Lung (tissue), 12 donors: ENCODE data around the gene DHRS13. TPM values are rescaled to one million over a fixed set of nuclear protein-coding genes. Genes with fewer than 3 reads are reported as not detected.

Experiments
- ATAC-seq: fragments of 200-7000 bp; cut with Tn5 transposase; one replicate; pipeline ENCODE4 v1.9.1; 2020; ENCODE audit warnings: moderate number of reproducible peaks; ENCODE audit not compliant: insufficient read depth, low FRiP score
- DNase-seq, 3 donors: peaks; one replicate each; pipeline ENCODE4 v3.0.0-alpha.2; 2013 to 2017
- H3K27ac ChIP-seq, 2 donors: one replicate each; pipeline ENCODE4 v1.5.1; 2013; ENCODE audit warnings: mild to moderate bottlenecking in 2 of 2, moderate library complexity in 2 of 2, control low read depth in 1 of 2, inconsistent platforms in 1 of 2, low read depth in 1 of 2, low read length in 1 of 2
- H3K27me3 ChIP-seq, 3 donors: one replicate each; pipeline ENCODE4 v1.5.1; 2013; ENCODE audit warnings: low read length in 2 of 3; ENCODE audit not compliant: control insufficient read depth in 3 of 3, insufficient read depth in 3 of 3
- H3K36me3 ChIP-seq, 4 donors: one replicate each; pipeline ENCODE4 v1.5.1; 2013; ENCODE audit warnings: low read length in 4 of 4, mild to moderate bottlenecking in 1 of 4, moderate library complexity in 1 of 4; ENCODE audit not compliant: control insufficient read depth in 4 of 4, insufficient read depth in 4 of 4
- H3K4me1 ChIP-seq, 5 donors: one replicate each; pipeline ENCODE4 v1.5.1; 2013; ENCODE audit warnings: low read length in 5 of 5, mild to moderate bottlenecking in 2 of 5, moderate library complexity in 1 of 5; ENCODE audit not compliant: control insufficient read depth in 5 of 5, insufficient read depth in 5 of 5
- H3K4me3 ChIP-seq: one replicate; pipeline ENCODE4 v1.5.1; 2013; ENCODE audit warnings: mild to moderate bottlenecking, control low read depth, moderate library complexity
- H3K9ac ChIP-seq, 2 donors: one replicate each; pipeline ENCODE4 v1.5.1; 2013; ENCODE audit warnings: low read length in 2 of 2, control low read depth in 1 of 2; ENCODE audit not compliant: insufficient read depth in 1 of 2
- H3K9me3 ChIP-seq, 4 donors: one replicate each; pipeline ENCODE4 v1.5.1; 2013; ENCODE audit warnings: low read length in 3 of 4, mild to moderate bottlenecking in 1 of 4, moderate library complexity in 1 of 4; ENCODE audit not compliant: control insufficient read depth in 4 of 4, insufficient read depth in 3 of 4
- WGBS, 2 donors: extraction: QIAGEN DNeasy Blood & Tissue Kit; methylation state at CpG; one replicate each; pipeline ENCODE4 v1.1.7; 2013; 5-methylcytosine and 5-hydroxymethylcytosine counted together
- polyA plus RNA-seq, 2 donors: library from polyadenylated mRNA; stranded (reverse); fragments of 200-250 nt; gene quantifications; one replicate each; pipeline ENCODE4 v1.2.1, GENCODE V29; 2013
- total RNA-seq, 2 donors: library from RNA; depleted of rRNA in 1 of 2; stranded (reverse); fragments of >200 nt in 1 of 2; gene quantifications; one replicate each; pipeline ENCODE4 v1.2.1, GENCODE V29; 2014 to 2021
- TF ChIP-seq, protein P1 (sequence below): IDR thresholded peaks from 2 replicates; pipeline ENCODE4 v1.5.1; 2012; ENCODE audit warnings: mild to moderate bottlenecking; ENCODE audit errors: control extremely low read depth, extremely low read depth
- donor health status: control.
- donor health status: control.
- donor health status: Bipolar disorder and iron deficiency.
- donor health status: healthy.
- donor health status: DM: yes; HTN: yes; CAD: no.

Gene DHRS13
- total and polyA plus RNA-seq, 4 donors: 10.5 to 29.9 (median 17.4) TPM

DNA sequence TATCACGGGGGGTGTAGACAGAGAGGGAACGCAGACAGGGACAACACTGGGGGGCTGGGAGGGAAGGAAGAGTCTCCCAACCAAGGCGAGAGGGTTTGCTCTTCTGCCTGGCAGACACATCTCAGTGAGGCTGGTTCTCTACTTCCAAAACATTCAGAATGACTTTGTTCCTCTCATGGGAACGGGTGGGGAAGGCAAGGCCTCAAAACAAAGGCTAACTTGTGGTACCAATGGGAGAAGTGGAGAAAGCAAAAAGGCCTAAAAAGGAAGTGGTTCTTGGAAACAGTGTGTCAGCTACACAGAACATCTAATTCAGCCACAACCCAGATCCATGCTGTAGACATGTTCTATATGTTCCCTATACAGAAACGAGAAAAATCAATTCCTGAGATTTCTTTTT lies 12.9 kb downstream of the DHRS13 start:
- Histone ChIP-seq H3K27ac (no peak overlapping the region), H3K27me3 (no peaks in the 10 kb centered on the region), H3K9me3 (no peaks in the 10 kb centered on the region), H3K4me1 (peaks cover 0 to 18% (median 0%) of the 10 kb centered on the region in 5 donors), H3K9ac (no peak overlapping the region), H3K4me3 (no peak overlapping the region), H3K36me3 (peaks cover 0 to 34% (median 8%) of the 10 kb centered on the region in 4 donors)
- TF ChIP-seq, protein P1, sequence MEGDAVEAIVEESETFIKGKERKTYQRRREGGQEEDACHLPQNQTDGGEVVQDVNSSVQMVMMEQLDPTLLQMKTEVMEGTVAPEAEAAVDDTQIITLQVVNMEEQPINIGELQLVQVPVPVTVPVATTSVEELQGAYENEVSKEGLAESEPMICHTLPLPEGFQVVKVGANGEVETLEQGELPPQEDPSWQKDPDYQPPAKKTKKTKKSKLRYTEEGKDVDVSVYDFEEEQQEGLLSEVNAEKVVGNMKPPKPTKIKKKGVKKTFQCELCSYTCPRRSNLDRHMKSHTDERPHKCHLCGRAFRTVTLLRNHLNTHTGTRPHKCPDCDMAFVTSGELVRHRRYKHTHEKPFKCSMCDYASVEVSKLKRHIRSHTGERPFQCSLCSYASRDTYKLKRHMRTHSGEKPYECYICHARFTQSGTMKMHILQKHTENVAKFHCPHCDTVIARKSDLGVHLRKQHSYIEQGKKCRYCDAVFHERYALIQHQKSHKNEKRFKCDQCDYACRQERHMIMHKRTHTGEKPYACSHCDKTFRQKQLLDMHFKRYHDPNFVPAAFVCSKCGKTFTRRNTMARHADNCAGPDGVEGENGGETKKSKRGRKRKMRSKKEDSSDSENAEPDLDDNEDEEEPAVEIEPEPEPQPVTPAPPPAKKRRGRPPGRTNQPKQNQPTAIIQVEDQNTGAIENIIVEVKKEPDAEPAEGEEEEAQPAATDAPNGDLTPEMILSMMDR: no peak
- ATAC-seq (no peak), DNase-seq (no peak)
- WGBS, 2 donors: 74 to 85% methylated on average over 5 of the region's 5 CpGs

DNA sequence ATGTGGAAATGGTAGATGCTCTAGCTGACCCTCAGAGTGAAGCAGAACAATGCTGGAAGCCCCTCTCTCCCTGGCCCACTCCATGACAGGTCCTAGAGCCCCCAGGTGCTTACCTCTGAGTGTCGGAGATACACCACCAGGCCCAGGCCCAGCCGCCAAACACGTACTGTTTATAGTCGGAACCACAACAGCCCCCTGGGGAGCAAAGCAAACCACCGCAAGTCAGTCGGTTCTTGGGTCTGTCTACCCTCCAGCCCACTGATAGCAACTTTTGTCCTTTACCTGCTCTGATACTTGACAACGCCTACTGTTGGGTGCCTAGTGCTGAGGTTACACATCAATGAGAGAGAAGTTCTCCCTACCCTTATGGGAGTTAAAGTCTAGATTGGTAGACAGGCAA lies 14.0 kb downstream of the DHRS13 start:
- no peak overlapping the region for H3K4me3 ChIP-seq
- peaks cover 0 to 15% (median 0%) of the 10 kb centered on the region in 5 donors for H3K4me1 ChIP-seq
- no peak overlapping the region for H3K9ac ChIP-seq
- DNase-seq (no peak), ATAC-seq (no peak)
- 94 to 96% methylated on average over 7 of the region's 7 CpGs for WGBS, 2 donors
- H3K27me3 ChIP-seq: no peaks in the 10 kb centered on the region
- H3K27ac ChIP-seq: no peak overlapping the region
- TF ChIP-seq, protein P1: no peak
- H3K9me3 ChIP-seq: no peaks in the 10 kb centered on the region
- peaks cover 0 to 45% (median 14%) of the 10 kb centered on the region in 4 donors for H3K36me3 ChIP-seq

DNA sequence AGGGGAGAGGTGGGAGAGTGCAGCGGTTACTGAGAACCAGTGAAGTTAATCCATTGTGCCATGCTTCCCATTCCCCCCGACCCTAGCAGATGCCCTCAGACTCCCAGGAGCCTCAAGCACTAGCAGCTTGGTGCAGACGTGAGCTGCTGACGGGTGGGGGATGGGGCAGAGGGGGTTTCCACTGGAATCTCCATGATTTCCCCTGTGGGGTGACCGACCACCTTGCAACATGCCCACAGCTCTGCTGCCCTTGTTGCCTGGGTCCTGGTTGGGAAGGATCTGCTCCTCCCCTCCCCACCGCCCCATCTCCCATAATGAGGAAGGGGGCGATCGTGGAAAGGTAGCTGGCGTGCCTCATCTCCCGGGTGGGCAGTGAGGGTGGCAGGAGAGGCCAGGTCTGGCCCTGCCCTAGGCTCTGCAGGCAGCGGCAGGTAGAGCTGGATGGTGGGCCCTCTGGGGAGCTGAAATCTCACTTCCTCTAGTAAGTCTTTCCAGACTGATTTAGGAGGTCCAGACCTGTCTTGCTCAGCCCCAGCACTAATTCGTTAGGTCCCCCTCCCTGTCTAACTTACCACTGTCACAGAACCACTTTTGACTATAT lies 14.9 kb downstream of the DHRS13 start:
- Histone ChIP-seq H3K9ac (no peak overlapping the region), H3K4me1 (peaks cover 0 to 12% (median 0%) of the 10 kb centered on the region in 5 donors), H3K27ac (no peak overlapping the region), H3K4me3 (no peak overlapping the region), H3K9me3 (no peaks in the 10 kb centered on the region), H3K27me3 (no peaks in the 10 kb centered on the region), H3K36me3 (peaks cover 0 to 52% (median 16%) of the 10 kb centered on the region in 4 donors)
- 87 to 90% methylated on average over 12 of the region's 12 CpGs for WGBS, 2 donors
- DNase-seq: no peak
- TF ChIP-seq, protein P1: no peak
- ATAC-seq: no peak

DNA sequence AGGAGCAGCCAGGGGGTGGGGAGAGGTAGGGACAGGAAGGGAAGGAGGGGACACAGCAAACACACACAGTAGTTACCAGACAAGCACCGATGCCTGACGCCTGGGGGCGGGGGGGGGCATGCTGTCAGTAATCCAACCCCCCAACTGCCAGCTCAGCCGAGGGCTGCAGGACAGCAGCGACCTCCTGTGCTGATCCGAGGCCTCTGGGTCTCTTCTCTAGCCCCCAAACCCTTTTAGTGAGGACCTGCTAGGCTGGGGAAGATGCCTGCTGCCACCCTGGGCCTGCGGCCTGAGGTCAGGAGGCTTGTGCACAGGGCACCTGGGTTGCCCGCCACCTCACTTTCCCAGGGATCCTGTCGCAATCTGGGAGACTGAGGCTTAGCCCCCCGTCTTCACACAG lies 16.9 kb downstream of the DHRS13 start:
- H3K27me3 ChIP-seq: no peaks in the 10 kb centered on the region
- TF ChIP-seq, protein P1: no peak
- 87 to 92% methylated on average over 10 of the region's 10 CpGs for WGBS, 2 donors
- H3K9ac ChIP-seq: no peak overlapping the region
- H3K27ac ChIP-seq: no peak overlapping the region
- H3K4me3 ChIP-seq: no peak overlapping the region
- DNase-seq (no peak), ATAC-seq (no peak)
- H3K36me3 ChIP-seq: peaks cover 0 to 67% (median 26%) of the 10 kb centered on the region in 4 donors
- H3K4me1 ChIP-seq: peaks cover 0 to 1% (median 0%) of the 10 kb centered on the region in 5 donors
- H3K9me3 ChIP-seq: no peaks in the 10 kb centered on the region
